Ovary (tissue), 9 donors: ENCODE measurements around the gene WARS2. TPM values are rescaled to one million over a fixed set of nuclear protein-coding genes. Genes with fewer than 3 reads are reported as not detected.

Experiments used
- DNase-seq, 5 donors: peaks; one replicate each; pipeline ENCODE4 v3.0.0-alpha.2; 2019 to 2020
- H3K27ac ChIP-seq, 2 donors: fragments of 200-600 bp; one replicate each; pipeline versions ENCODE4 v1.5.1 to v1.8.0; 2019 to 2022
- H3K27me3 ChIP-seq: fragments of 200-600 bp; one replicate; pipeline ENCODE4 v1.8.0; 2022
- H3K36me3 ChIP-seq: fragments of 200-600 bp; sonication (generic); one replicate; pipeline ENCODE4 v1.5.1; 2019
- H3K4me1 ChIP-seq: one replicate; pipeline ENCODE4 v1.8.1; 2013; ENCODE audit warnings: mild to moderate bottlenecking, moderate library complexity; ENCODE audit not compliant: insufficient read depth
- H3K4me3 ChIP-seq: fragments of 200-600 bp; sonication (generic); one replicate; pipeline ENCODE4 v1.5.1; 2017
- H3K9me3 ChIP-seq, 2 donors: fragments of 200-600 bp in 1 of 2; sonication (generic) in 1 of 2; one replicate each; pipeline versions ENCODE4 v1.5.1 to v1.8.1; 2013 to 2019; ENCODE audit warnings: mild to moderate bottlenecking in 1 of 2, moderate library complexity in 1 of 2
- EP300 ChIP-seq: sonication (generic); formaldehyde crosslinking; IDR thresholded peaks from one replicate; pipeline ENCODE4 v1.6.1; 2017; ENCODE audit warnings: antibody characterized with exemption
- POLR2A ChIP-seq: fragments of 450-650 bp; IDR thresholded peaks from one replicate; pipeline ENCODE4 v1.6.1; 2017; ENCODE audit warnings: antibody characterized with exemption, mild to moderate bottlenecking, moderate library complexity
- WGBS, 3 donors: extraction: QIAGEN DNeasy Blood & Tissue Kit in 1 of 3; methylation state at CpG; one replicate each; pipeline versions ENCODE4 v1.1.5 to v1.1.7; 2013 to 2017; 5-methylcytosine and 5-hydroxymethylcytosine counted together
- intact Hi-C, 4 donors: fragments of 100-400 bp; cut with DNase I; formaldehyde crosslinking; loops; one replicate each; pipeline versions ENCODE4 v1.11.0 to v1.15.1; 2022 to 2023
- polyA plus RNA-seq, 2 donors: library from polyadenylated mRNA; stranded (reverse); fragments of 200-250 nt in 1 of 2; fragments of 350-450 nt in 1 of 2; fragmentation: Illumina TruSeq in 1 of 2; extraction: RNeasy Lipid Tissue Mini Kit (QIAGEN cat#74804) in 1 of 2; gene quantifications; one replicate each; pipeline ENCODE4 v1.2.3, GENCODE V29; 2013 to 2014
- total RNA-seq, 7 donors: library from RNA; depleted of rRNA in 2 of 7; stranded (reverse); fragments of >200 nt in 2 of 7; fragmentation: NEBNext Ultra II Directional in 3 of 7; extraction: Animal tissue kit (Norgen Biotek cat#: 25700) in 3 of 7; gene quantifications; one replicate each; pipeline versions ENCODE4 v1.1.0 to v1.2.4, GENCODE V29; 2016 to 2023
- TF ChIP-seq, protein P1 (sequence below), 3 donors: fragments of 450-650 bp in 2 of 3; fragments of 200-600 bp in 1 of 3; IDR thresholded peaks; one replicate each; pipeline versions ENCODE4 v1.5.1 to v1.8.0; 2016 to 2022; ENCODE audit warnings: antibody characterized with exemption in 3 of 3, mild to moderate bottlenecking in 1 of 3
- donor health status: DM: no; HTN: no; CAD: no; lungs with moderate emphysema.
- donor health status: DM: no; HTN: no; CAD: no.
- donor health status: Bipolar disorder and iron deficiency.
- donor health status: DM: yes; HTN: yes; CAD: no.
- donor health status: DM: no; HTN: no; CAD: no.
- donor health status: DM: yes; HTN: yes; CAD: no.

The WARS2 gene
- total and polyA plus RNA-seq, 9 donors, result 6.1 to 20.3 (median 15.5) TPM

DNA sequence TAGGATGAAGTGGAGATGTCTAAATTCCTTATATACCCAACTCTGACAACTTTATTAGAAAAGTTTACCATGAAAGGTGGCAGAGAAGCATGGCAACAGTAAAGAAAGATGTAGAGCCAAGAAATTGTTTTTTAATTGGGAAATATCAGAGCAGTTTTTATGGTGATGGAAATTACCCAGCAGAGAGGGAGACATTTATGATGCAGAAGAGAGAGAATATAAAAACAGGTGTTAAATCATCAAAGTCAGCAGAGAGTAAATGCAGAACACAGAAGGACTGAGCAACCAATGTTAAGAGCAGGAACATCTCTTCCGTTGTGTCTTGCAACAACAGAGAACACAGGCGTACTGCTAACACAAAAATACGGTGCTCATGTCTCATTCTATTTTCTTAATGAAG is 28.2 kb downstream of the WARS2 start:
- DNase-seq, result no peak
- no peak overlapping the region for H3K4me3 ChIP-seq
- TF ChIP-seq, protein P1, sequence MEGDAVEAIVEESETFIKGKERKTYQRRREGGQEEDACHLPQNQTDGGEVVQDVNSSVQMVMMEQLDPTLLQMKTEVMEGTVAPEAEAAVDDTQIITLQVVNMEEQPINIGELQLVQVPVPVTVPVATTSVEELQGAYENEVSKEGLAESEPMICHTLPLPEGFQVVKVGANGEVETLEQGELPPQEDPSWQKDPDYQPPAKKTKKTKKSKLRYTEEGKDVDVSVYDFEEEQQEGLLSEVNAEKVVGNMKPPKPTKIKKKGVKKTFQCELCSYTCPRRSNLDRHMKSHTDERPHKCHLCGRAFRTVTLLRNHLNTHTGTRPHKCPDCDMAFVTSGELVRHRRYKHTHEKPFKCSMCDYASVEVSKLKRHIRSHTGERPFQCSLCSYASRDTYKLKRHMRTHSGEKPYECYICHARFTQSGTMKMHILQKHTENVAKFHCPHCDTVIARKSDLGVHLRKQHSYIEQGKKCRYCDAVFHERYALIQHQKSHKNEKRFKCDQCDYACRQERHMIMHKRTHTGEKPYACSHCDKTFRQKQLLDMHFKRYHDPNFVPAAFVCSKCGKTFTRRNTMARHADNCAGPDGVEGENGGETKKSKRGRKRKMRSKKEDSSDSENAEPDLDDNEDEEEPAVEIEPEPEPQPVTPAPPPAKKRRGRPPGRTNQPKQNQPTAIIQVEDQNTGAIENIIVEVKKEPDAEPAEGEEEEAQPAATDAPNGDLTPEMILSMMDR (IDR thresholded peaks at IDR 0.05), result no peak
- TF ChIP-seq POLR2A, result no peak
- no peak for TF ChIP-seq EP300
- H3K27me3 ChIP-seq, result no peaks in the 10 kb centered on the region
- no peaks in the 10 kb centered on the region for H3K36me3 ChIP-seq
- 93 to 98% (median 96%) methylated on average over 3 of the region's 3 CpGs for WGBS, 3 donors
- intact Hi-C loops, result no loop called here
- no peak overlapping the region for H3K27ac ChIP-seq
- no peaks in the 10 kb centered on the region for H3K4me1 ChIP-seq
- no peaks in the 10 kb centered on the region for H3K9me3 ChIP-seq

DNA sequence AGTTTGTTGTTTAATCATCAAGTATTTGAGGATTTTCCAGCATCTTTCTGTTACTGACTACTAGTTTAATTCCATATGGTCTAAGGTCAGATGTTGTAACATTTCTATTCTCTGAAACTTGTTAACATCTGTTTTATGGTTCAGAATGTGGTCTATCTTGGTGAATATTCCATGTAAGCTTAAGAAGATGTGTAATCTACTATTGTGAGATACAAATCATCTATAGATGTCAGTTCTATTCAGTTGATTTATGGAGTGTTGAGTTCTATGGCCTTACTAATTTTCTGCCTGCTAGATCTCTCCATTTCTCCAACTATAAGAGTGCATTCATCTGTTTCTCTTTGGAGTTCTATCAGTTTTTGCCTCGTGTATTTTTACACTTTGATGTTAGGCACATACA is 31.5 kb downstream of the WARS2 start:
- TF ChIP-seq EP300 (no peak), POLR2A (no peak)
- TF ChIP-seq, protein P1 (IDR thresholded peaks at IDR 0.05), result no peak
- Histone ChIP-seq H3K27ac (no peak overlapping the region), H3K9me3 (no peaks in the 10 kb centered on the region), H3K27me3 (no peaks in the 10 kb centered on the region), H3K4me1 (no peaks in the 10 kb centered on the region), H3K4me3 (no peak overlapping the region), H3K36me3 (no peaks in the 10 kb centered on the region)
- 37 to 46% (median 44%) methylated on average over 1 of the region's 1 CpG for WGBS, 3 donors
- intact Hi-C loops, result loop anchor here in 1 of 4 donors (5.0 kb wide), 1 partner anchor 1117 kb away; no protein-coding TSS in a partner anchor
- no peak for DNase-seq

DNA sequence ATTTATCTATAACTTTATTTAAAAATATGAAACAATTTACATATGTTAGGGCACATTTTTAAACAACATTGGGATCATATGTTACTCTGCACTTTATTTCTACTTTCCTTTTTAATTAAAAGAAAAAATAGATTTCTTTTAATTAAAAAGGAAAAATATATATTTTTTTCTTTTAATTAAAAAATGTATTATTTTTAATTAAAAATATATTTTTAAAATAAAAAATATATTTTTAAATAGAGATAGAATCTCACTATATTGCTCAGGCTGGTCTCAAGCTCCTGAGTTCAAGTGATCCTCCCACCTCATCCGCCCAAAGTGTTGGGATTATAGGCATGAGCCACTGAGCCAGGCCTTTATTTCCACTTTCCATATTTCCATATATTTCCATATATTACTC is 36.7 kb downstream of the WARS2 start:
- TF ChIP-seq, protein P1 (IDR thresholded peaks at IDR 0.05), result no peak
- TF ChIP-seq POLR2A (no peak), EP300 (no peak)
- Histone ChIP-seq H3K27ac (no peak overlapping the region), H3K27me3 (no peaks in the 10 kb centered on the region), H3K9me3 (no peaks in the 10 kb centered on the region), H3K4me3 (no peak overlapping the region), H3K36me3 (no peaks in the 10 kb centered on the region), H3K4me1 (no peaks in the 10 kb centered on the region)
- intact Hi-C loops, result no loop called here
- DNase-seq, result no peak
- 98 to 100% (median 98%) methylated on average over 1 of the region's 1 CpG for WGBS, 3 donors

DNA sequence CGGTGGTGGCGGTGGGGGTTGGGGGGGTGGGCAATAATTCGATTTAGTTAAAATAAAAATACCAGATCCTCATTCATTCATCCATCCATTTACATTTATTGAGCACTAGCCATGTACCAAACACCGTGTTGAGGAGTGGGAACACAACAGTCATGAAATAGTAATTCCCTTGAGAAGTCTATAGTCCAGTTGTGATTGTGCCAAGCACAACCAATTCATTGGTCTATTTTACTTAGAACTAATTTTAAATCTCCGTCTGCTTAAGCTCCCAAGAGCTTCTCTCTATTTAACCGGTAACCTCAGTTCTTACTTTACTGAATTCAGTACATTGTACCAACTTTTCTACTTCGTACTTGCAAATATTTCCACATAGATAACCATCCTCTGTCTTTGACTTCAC is 38.4 kb downstream of the WARS2 start:
- H3K4me3 ChIP-seq, result no peak overlapping the region
- H3K4me1 ChIP-seq, result no peaks in the 10 kb centered on the region
- whole genome bisulfite sequencing, 3 donors, result 62 to 81% (median 81%) methylated on average over 7 of the region's 7 CpGs
- no peak for TF ChIP-seq EP300
- TF ChIP-seq POLR2A, result no peak
- TF ChIP-seq, protein P1 (IDR thresholded peaks at IDR 0.05), result no peak
- no peaks in the 10 kb centered on the region for H3K9me3 ChIP-seq
- DNase-seq, result no peak
- H3K27ac ChIP-seq, result no peak overlapping the region
- intact Hi-C loops, result no loop called here
- H3K27me3 ChIP-seq, result no peaks in the 10 kb centered on the region
- no peaks in the 10 kb centered on the region for H3K36me3 ChIP-seq

DNA sequence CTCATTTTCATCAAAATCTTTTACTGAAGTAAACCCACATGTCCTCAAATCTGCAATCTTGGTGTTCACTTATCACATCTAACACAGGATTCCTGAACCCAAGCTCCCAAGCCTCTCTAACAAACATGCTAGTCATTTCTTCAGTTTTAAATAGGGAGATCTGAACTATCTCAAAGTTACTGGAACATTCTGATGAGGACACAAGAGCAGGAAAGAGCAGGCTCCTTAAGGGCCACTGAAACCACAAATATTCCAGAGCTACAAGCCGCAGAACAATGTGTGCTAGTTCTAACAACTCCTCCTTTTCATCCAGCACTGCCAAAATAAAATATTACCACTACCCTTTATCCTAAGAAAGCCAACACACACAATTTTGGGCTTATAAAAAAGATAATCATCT is 38.9 kb downstream of the WARS2 start:
- no peaks in the 10 kb centered on the region for H3K27me3 ChIP-seq
- H3K27ac ChIP-seq, result no peak overlapping the region
- no peaks in the 10 kb centered on the region for H3K4me1 ChIP-seq
- DNase-seq, result no peak
- WGBS, 3 donors, result 38 to 56% (median 45%) methylated on average over 1 of the region's 1 CpG
- H3K4me3 ChIP-seq, result no peak overlapping the region
- no peaks in the 10 kb centered on the region for H3K36me3 ChIP-seq
- intact Hi-C loops, result no loop called here
- no peaks in the 10 kb centered on the region for H3K9me3 ChIP-seq
- TF ChIP-seq, protein P1 (IDR thresholded peaks at IDR 0.05), result no peak
- TF ChIP-seq EP300 (no peak), POLR2A (no peak)
